BE2C (cell line): Measurements from ENCODE around the gene CACNA1D.

Experiments used
- DNase-seq: peaks from one replicate; pipeline ENCODE4 v3.0.0-alpha.2; 2020
- H3K27me3 ChIP-seq: fragments of 250-450 bp; sonication (Bioruptor Pico); 2 replicates; pipeline ENCODE4 v1.5.1; 2020; ENCODE audit warnings: mild to moderate bottlenecking
- H3K36me3 ChIP-seq: fragments of 250-450 bp; sonication (Bioruptor Pico); 2 replicates; pipeline ENCODE4 v1.5.1; 2020; ENCODE audit warnings: mild to moderate bottlenecking
- H3K4me1 ChIP-seq: fragments of 250-450 bp; sonication (Bioruptor Pico); 2 replicates; pipeline ENCODE4 v1.5.1; 2020
- H3K4me3 ChIP-seq: 2 replicates; pipeline ENCODE4 v1.5.1; 2011; ENCODE audit warnings: low read depth, low read length
- H3K9me3 ChIP-seq: fragments of 250-450 bp; sonication (Bioruptor Pico); 2 replicates; pipeline ENCODE4 v1.5.1; 2020
- CTCF ChIP-seq: IDR thresholded peaks from 2 replicates; pipeline ENCODE4 v1.5.1; 2012; ENCODE audit warnings: mild to moderate bottlenecking, low read depth, low read length

Gene CACNA1D

GRCh38 chr3:53485675-53486403, 8.6 kb upstream of the CACNA1D start:
- Histone ChIP-seq H3K9me3 (no peaks in the 10 kb centered on the region), H3K27me3 (no peaks in the 10 kb centered on the region), H3K36me3 (no peaks in the 10 kb centered on the region), H3K4me3 (no peak overlapping the region), H3K4me1 (no peaks in the 10 kb centered on the region)
- no peak for TF ChIP-seq CTCF
- DNase-seq, result no peak

GRCh38 chr3:53486961-53487654, 7.3 kb upstream of the CACNA1D start:
- 0 out of 2 replicates have a peak, but pooled peaks cover 1% of the 10 kb centered on the region for H3K27me3 ChIP-seq
- H3K9me3 ChIP-seq, result no peaks in the 10 kb centered on the region
- no peak for TF ChIP-seq CTCF
- no peak for DNase-seq
- no peaks in the 10 kb centered on the region for H3K4me1 ChIP-seq
- no peak overlapping the region for H3K4me3 ChIP-seq
- no peaks in the 10 kb centered on the region for H3K36me3 ChIP-seq

GRCh38 chr3:53489386-53489785, 5.0 kb upstream of the CACNA1D start:
- no peak for DNase-seq
- H3K4me1 ChIP-seq, result no peaks in the 10 kb centered on the region
- peaks cover 13% of the 10 kb centered on the region for H3K27me3 ChIP-seq
- no peak overlapping the region for H3K4me3 ChIP-seq
- no peak for TF ChIP-seq CTCF
- no peaks in the 10 kb centered on the region for H3K9me3 ChIP-seq
- no peaks in the 10 kb centered on the region for H3K36me3 ChIP-seq

GRCh38 chr3:53489787-53490458, 4.5 kb upstream of the CACNA1D start:
- H3K27me3 ChIP-seq, result peaks cover 14% of the 10 kb centered on the region

GRCh38 chr3:53490459-53490968, 3.9 kb upstream of the CACNA1D start:
- Histone ChIP-seq H3K9me3 (no peaks in the 10 kb centered on the region), H3K4me3 (no peak overlapping the region), H3K36me3 (no peaks in the 10 kb centered on the region), H3K27me3 (peaks cover 19% of the 10 kb centered on the region), H3K4me1 (no peaks in the 10 kb centered on the region)
- DNase-seq, result no peak
- TF ChIP-seq CTCF, result no peak

More at GRCh38 chr3:53489787-53490458, 4.5 kb upstream of the CACNA1D start:
- DNase-seq, result no peak
- Histone ChIP-seq H3K9me3 (no peaks in the 10 kb centered on the region), H3K36me3 (no peaks in the 10 kb centered on the region), H3K4me1 (no peaks in the 10 kb centered on the region), H3K4me3 (no peak overlapping the region)
- no peak for TF ChIP-seq CTCF
